Calu3 (cell line): ENCODE measurements around the gene SOAT1. TPM values are rescaled to one million over a fixed set of nuclear protein-coding genes. Genes with fewer than 3 reads are reported as not detected.

Experiments
- BruUV-seq: library from RNA; stranded (reverse); fragments of 400-500 nt; replicated peaks from 2 replicates; lab custom pipeline; 2021; lab: Mats Ljungman, UMichigan
- CTCF ChIA-PET: fragments of 300-600 bp; sonication (Branson Sonifier 250); formaldehyde crosslinking; loops from one replicate; lab custom pipeline; 2022; ENCODE audit warnings: antibody characterized with exemption; lab: Charles Lee
- DNase-seq: peaks from one replicate; pipeline ENCODE4 v3.0.0; 2022
- H3K27ac Mint-ChIP-seq: one replicate; pipeline ENCODE4 v1.8.0; 2022; ENCODE audit warnings: mixed read lengths; ENCODE audit not compliant: unreplicated experiment
- H3K27me3 Mint-ChIP-seq: one replicate; pipeline ENCODE4 v1.8.0; 2022; ENCODE audit warnings: mixed read lengths; ENCODE audit not compliant: unreplicated experiment
- H3K36me3 Mint-ChIP-seq: one replicate; pipeline ENCODE4 v1.8.0; 2022; ENCODE audit warnings: mild to moderate bottlenecking, moderate library complexity, mixed read lengths; ENCODE audit not compliant: insufficient read depth, unreplicated experiment
- H3K4me1 Mint-ChIP-seq: one replicate; pipeline ENCODE4 v1.8.0; 2022; ENCODE audit warnings: mild to moderate bottlenecking, low read depth, mixed read lengths; ENCODE audit not compliant: unreplicated experiment
- H3K4me3 Mint-ChIP-seq: one replicate; pipeline ENCODE4 v1.8.0; 2022; ENCODE audit warnings: mild to moderate bottlenecking, low read depth, moderate library complexity, mixed read lengths; ENCODE audit not compliant: unreplicated experiment
- H3K9me3 Mint-ChIP-seq: one replicate; pipeline ENCODE4 v1.8.0; 2022; ENCODE audit warnings: low read depth, mixed read lengths; ENCODE audit not compliant: unreplicated experiment
- intact Hi-C: fragments of 100-400 bp; cut with micrococcal nuclease; formaldehyde crosslinking; loops from one replicate; pipeline ENCODE4 v1.10.0; 2022; ENCODE audit not compliant: unreplicated experiment
- total RNA-seq: library from RNA; stranded (reverse); gene quantifications from 2 replicates; pipeline ENCODE4 v1.2.3, GENCODE V29; 2022
- TF ChIP-seq, protein P1 (sequence below): fragments of 200-600 bp; IDR thresholded peaks from one replicate; pipeline ENCODE4 v1.8.0; 2022; ENCODE audit warnings: antibody characterized with exemption; ENCODE audit not compliant: unreplicated experiment

Gene SOAT1
- total RNA-seq, 1 experiment from 2014 or later, result 190 TPM

- Mint-ChIP-seq H3K27me3 (no peaks in the 10 kb centered on the region), H3K4me3 (no peak overlapping the region), H3K9me3 (no peaks in the 10 kb centered on the region), H3K4me1 (no peaks in the 10 kb centered on the region), H3K27ac (peak overlapping the region; percentile 5), H3K36me3 (peaks cover 54% of the 10 kb centered on the region)
- TF ChIP-seq, protein P1, sequence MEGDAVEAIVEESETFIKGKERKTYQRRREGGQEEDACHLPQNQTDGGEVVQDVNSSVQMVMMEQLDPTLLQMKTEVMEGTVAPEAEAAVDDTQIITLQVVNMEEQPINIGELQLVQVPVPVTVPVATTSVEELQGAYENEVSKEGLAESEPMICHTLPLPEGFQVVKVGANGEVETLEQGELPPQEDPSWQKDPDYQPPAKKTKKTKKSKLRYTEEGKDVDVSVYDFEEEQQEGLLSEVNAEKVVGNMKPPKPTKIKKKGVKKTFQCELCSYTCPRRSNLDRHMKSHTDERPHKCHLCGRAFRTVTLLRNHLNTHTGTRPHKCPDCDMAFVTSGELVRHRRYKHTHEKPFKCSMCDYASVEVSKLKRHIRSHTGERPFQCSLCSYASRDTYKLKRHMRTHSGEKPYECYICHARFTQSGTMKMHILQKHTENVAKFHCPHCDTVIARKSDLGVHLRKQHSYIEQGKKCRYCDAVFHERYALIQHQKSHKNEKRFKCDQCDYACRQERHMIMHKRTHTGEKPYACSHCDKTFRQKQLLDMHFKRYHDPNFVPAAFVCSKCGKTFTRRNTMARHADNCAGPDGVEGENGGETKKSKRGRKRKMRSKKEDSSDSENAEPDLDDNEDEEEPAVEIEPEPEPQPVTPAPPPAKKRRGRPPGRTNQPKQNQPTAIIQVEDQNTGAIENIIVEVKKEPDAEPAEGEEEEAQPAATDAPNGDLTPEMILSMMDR, result no peak
- intact Hi-C loops, result no loop called here
- no TSS peak for BruUV-seq
- CTCF ChIA-PET, result no interaction called here
- no peak for DNase-seq
Observed at GRCh38 chr1:179321533-179322216, 28.1 kb downstream of the SOAT1 start.

GRCh38 chr1:179322557-179322956 lies 29.0 kb downstream of the SOAT1 start:
- CTCF ChIA-PET, result no interaction called here
- H3K27ac Mint-ChIP-seq, result no peak overlapping the region

DNA sequence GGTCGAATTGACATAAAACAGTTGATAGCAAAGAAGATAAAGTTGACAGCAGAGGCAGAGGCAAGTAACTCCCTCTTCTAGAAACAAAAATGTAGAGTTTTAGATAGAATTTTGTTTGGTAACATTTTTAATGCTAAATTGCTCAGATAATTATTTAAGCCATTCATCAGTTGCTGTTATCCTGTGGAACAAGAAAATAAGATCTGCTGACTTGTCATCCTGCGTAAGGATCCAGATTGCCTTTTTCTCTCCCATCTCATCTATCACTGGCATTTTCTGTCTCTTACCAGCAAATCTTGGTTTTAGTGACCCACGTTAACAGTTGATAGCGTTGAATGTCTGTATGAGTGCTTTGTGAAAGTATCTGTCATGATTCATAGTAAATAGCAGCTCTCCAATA lies 29.8 kb downstream of the SOAT1 start:
- no TSS peak for BruUV-seq

More at GRCh38 chr1:179322557-179322956, 29.0 kb downstream of the SOAT1 start:
- BruUV-seq, result no TSS peak
- Mint-ChIP-seq H3K4me1 (no peaks in the 10 kb centered on the region), H3K36me3 (peaks cover 54% of the 10 kb centered on the region), H3K27me3 (no peaks in the 10 kb centered on the region), H3K9me3 (no peaks in the 10 kb centered on the region), H3K4me3 (no peak overlapping the region)
- TF ChIP-seq, protein P1, result no peak
- no peak for DNase-seq
- intact Hi-C loops, result no loop called here

GRCh38 chr1:179325836-179326235 lies 32.2 kb downstream of the SOAT1 start:
- no TSS peak for BruUV-seq
- Mint-ChIP-seq H3K27ac (peak overlapping the region; percentile 15), H3K9me3 (no peaks in the 10 kb centered on the region), H3K4me1 (peaks cover 12% of the 10 kb centered on the region), H3K4me3 (no peak overlapping the region), H3K36me3 (peaks cover 66% of the 10 kb centered on the region), H3K27me3 (no peaks in the 10 kb centered on the region)
- CTCF ChIA-PET, result no interaction called here
- intact Hi-C loops, result no loop called here
- TF ChIP-seq, protein P1, result no peak
- no peak for DNase-seq

More for the DNA sequence above, 29.8 kb downstream of the SOAT1 start:
- intact Hi-C loops, result no loop called here
- no peak for DNase-seq
- Mint-ChIP-seq H3K27ac (no peak overlapping the region), H3K9me3 (no peaks in the 10 kb centered on the region), H3K4me3 (no peak overlapping the region), H3K36me3 (peaks cover 49% of the 10 kb centered on the region), H3K27me3 (no peaks in the 10 kb centered on the region), H3K4me1 (no peaks in the 10 kb centered on the region)
- TF ChIP-seq, protein P1, result no peak
- CTCF ChIA-PET, result no interaction called here
